Large intestine (tissue), 3 donors: ENCODE measurements around the gene IRF5. TPM values are rescaled to one million over a fixed set of nuclear protein-coding genes. Genes with fewer than 3 reads are reported as not detected.
"Not testable (repeated sequence)": the region's sequence is repeated elsewhere in the genome, so short reads cannot be mapped to it uniquely, and the experiment has no call there.

Experiments used
- DNase-seq, 2 donors: peaks; one replicate each; pipeline versions ENCODE4 v3.0.0 to v3.0.0-alpha.2; 2013
- H3K27ac ChIP-seq: one replicate; pipeline ENCODE4 v1.5.1; 2013; ENCODE audit warnings: low read length
- H3K27me3 ChIP-seq: 2 replicates; pipeline ENCODE4 v1.6.1; 2013; ENCODE audit warnings: low read length; ENCODE audit not compliant: control insufficient read depth, insufficient read depth
- H3K36me3 ChIP-seq: 2 replicates; pipeline ENCODE4 v1.6.1; 2013; ENCODE audit warnings: low read length; ENCODE audit not compliant: control insufficient read depth, insufficient read depth
- H3K4me1 ChIP-seq: one replicate; pipeline ENCODE4 v1.6.1; 2013; ENCODE audit warnings: low read length; ENCODE audit not compliant: control insufficient read depth, insufficient read depth
- H3K4me3 ChIP-seq: one replicate; pipeline ENCODE4 v1.5.1; 2013; ENCODE audit warnings: low read length
- H3K9me3 ChIP-seq: one replicate; pipeline ENCODE4 v1.6.1; 2013; ENCODE audit warnings: mild to moderate bottlenecking, low read depth, low read length, moderate library complexity; ENCODE audit not compliant: control insufficient read depth
- WGBS: methylation state at CpG from one replicate; pipeline ENCODE4 v1.1.5; 2013; ENCODE audit warnings: low lambda C conversion rate; ENCODE audit not compliant: insufficient coverage; 5-methylcytosine and 5-hydroxymethylcytosine counted together
- polyA plus RNA-seq: library from polyadenylated mRNA; unstranded; fragments of 120-200 nt; gene quantifications from one replicate; pipeline ENCODE4 v1.2.1, GENCODE V29; 2013

Gene IRF5
- polyA plus RNA-seq, 1 donor: 5.5 TPM

DNA sequence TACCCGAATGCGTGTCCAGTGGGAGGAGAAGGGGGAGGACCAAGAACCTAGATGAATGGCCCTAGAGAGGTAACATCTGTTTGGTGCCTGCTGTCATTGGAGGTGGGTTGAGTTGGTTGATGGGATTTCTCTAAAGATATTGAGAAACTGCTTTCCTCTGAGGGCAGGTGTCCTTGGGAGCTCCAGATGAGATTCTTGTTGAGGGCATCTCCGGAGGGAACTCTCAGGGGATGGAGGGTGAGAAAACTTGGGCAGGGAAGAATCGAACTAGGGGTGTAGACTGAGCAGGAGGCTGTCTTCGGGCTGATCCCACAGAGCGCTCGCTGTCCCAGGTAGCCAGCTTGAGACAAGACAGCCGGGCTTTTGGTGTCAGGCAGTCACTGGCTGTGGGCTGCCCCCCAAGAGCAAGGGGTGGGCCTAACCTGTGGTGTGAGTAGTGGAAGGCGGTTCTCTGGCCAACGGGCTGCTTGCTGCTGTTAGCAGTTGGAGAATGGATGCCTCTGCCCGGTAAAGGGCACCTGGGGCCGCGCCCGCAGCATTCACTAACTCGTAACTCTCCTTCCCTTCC is 3.7 kb downstream of the IRF5 start:
- Histone ChIP-seq H3K27ac (no peak overlapping the region), H3K36me3 (no peaks in the 10 kb centered on the region), H3K27me3 (peaks cover 20% of the 10 kb centered on the region), H3K4me1 (peaks cover 7% of the 10 kb centered on the region), H3K9me3 (no peaks in the 10 kb centered on the region), H3K4me3 (no peak overlapping the region)
- WGBS: 80% methylated on average over 2 of the region's 15 CpGs
- no peak for DNase-seq

GRCh38 chr7:128941946-128942526 is 4.3 kb downstream of the IRF5 start:
- H3K4me3 ChIP-seq: no peak overlapping the region
- H3K27ac ChIP-seq: no peak overlapping the region

DNA sequence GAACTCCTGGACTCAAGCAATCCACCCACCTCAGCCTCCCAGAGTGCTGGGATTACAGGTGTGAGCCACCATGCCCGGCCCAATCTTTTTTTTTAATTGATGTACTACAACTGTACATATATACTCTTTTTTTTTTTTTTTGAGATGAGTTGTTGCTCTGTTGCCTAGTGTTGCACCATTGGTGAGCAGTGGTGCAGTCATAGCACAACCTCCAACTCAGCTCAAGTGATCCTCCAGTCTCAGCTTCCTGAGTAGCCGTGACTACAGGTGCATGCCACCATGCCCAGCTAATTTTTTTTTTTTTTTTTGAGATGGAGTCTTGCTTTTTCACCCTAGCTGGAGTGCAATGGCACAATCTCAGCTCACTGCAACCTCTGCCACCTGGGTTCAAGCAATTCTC is 5.5 kb downstream of the IRF5 start:
- not testable (repeated sequence) for H3K27ac ChIP-seq, H3K4me3 ChIP-seq, DNase-seq, H3K4me1 ChIP-seq, H3K36me3 ChIP-seq, H3K9me3 ChIP-seq
- H3K27me3 ChIP-seq: peaks cover 13% of the 10 kb centered on the region
- no CpG with 5 or more reads among the region's 2 CpGs for WGBS

More at GRCh38 chr7:128941946-128942526, 4.3 kb downstream of the IRF5 start:
- H3K36me3 ChIP-seq: no peaks in the 10 kb centered on the region
- H3K4me1 ChIP-seq: peaks cover under 1% of the 10 kb centered on the region
- DNase-seq: no peak
- H3K9me3 ChIP-seq: no peaks in the 10 kb centered on the region
- peaks cover 20% of the 10 kb centered on the region for H3K27me3 ChIP-seq
- no CpG with 5 or more reads among the region's 16 CpGs for WGBS

- Histone ChIP-seq H3K27me3 (peaks cover under 1% of the 10 kb centered on the region), H3K27ac (no peak overlapping the region), H3K4me1 (no peaks in the 10 kb centered on the region), H3K9me3 (no peaks in the 10 kb centered on the region), H3K4me3 (no peak overlapping the region), H3K36me3 (no peaks in the 10 kb centered on the region)
- WGBS: 65% methylated on average over 3 of the region's 7 CpGs
- no peak for DNase-seq
Observed at GRCh38 chr7:128944487-128945236, 6.9 kb downstream of the IRF5 start.

DNA sequence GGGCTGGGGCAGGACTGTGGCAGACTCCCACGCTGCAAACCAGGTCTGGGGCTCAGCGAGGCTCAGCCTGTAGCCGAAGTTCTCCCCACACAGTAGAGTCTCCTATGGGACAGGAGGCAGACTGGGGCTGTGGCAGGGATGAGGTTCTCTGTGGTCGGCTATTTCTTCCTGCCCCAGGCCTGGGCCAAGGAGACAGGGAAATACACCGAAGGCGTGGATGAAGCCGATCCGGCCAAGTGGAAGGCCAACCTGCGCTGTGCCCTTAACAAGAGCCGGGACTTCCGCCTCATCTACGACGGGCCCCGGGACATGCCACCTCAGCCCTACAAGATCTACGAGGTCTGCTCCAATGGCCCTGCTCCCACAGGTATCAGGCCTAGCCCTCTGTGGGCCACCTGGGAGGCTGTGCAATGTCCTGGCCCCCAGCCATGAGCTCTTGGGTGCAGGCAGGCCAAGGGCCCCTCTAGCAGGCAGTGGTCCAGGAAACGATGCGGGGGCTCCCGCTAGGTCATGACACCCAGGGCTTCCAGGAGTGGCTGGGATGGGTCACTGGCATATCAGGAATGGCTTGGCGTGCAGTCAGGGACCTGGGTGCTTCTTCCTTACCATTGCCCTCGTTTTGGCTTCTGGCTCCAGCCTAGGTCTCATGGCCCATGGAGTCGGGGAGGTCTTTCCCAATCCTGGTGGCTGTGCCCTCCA is 8.1 kb downstream of the IRF5 start:
- Histone ChIP-seq H3K9me3 (no peaks in the 10 kb centered on the region), H3K4me3 (no peak overlapping the region), H3K27me3 (no peaks in the 10 kb centered on the region), H3K27ac (no peak overlapping the region), H3K4me1 (no peaks in the 10 kb centered on the region), H3K36me3 (no peaks in the 10 kb centered on the region)
- WGBS: no CpG with 5 or more reads among the region's 21 CpGs
- no peak for DNase-seq

DNA sequence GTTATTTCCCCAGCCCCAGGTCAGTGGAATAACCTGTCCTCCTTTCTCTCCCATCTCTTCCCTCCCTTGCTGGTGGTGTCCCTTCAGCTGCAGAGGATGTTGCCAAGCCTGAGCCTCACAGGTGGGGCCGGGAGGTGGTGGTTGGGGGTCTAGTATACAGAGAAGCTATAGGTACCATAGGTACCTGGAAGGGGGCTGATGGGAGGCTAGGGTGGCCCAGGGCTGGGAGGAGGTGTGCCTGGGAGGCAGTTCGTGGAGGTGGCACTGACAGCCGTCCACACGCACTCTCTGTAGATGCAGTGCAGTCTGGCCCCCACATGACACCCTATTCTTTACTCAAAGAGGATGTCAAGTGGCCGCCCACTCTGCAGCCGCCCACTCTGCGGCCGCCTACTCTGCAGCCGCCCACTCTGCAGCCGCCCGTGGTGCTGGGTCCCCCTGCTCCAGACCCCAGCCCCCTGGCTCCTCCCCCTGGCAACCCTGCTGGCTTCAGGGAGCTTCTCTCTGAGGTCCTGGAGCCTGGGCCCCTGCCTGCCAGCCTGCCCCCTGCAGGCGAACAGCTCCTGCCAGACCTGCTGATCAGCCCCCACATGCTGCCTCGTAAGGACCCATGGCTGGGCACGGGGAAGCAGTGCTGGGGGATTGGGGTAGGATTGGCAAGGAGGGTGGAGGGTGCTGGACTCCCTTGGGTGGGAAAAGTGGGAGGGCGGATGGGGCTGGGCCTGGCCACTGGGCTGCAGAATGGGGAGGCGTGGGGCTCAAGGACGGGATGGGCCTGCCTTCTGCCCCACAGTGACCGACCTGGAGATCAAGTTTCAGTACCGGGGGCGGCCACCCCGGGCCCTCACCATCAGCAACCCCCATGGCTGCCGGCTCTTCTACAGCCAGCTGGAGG is 9.5 kb downstream of the IRF5 start:
- H3K9me3 ChIP-seq: no peaks in the 10 kb centered on the region
- no peak overlapping the region for H3K27ac ChIP-seq
- no CpG with 5 or more reads among the region's 22 CpGs for WGBS
- no peaks in the 10 kb centered on the region for H3K27me3 ChIP-seq
- no peaks in the 10 kb centered on the region for H3K4me1 ChIP-seq
- no peak overlapping the region for H3K4me3 ChIP-seq
- DNase-seq: no peak
- H3K36me3 ChIP-seq: peaks cover 9% of the 10 kb centered on the region

GRCh38 chr7:128947854-128948253 is 10.1 kb downstream of the IRF5 start:
- H3K4me1 ChIP-seq: no peaks in the 10 kb centered on the region
- H3K36me3 ChIP-seq: peaks cover 15% of the 10 kb centered on the region
- no peak overlapping the region for H3K27ac ChIP-seq
- H3K27me3 ChIP-seq: no peaks in the 10 kb centered on the region
- no CpG with 5 or more reads among the region's 9 CpGs for WGBS
- no peak overlapping the region for H3K4me3 ChIP-seq
- DNase-seq: no peak
- H3K9me3 ChIP-seq: no peaks in the 10 kb centered on the region

- no peak overlapping the region for H3K4me3 ChIP-seq
- no peak for DNase-seq
- no peaks in the 10 kb centered on the region for H3K9me3 ChIP-seq
- H3K36me3 ChIP-seq: peaks cover 20% of the 10 kb centered on the region
- H3K27ac ChIP-seq: no peak overlapping the region
- H3K27me3 ChIP-seq: no peaks in the 10 kb centered on the region
- H3K4me1 ChIP-seq: no peaks in the 10 kb centered on the region
- no CpG with 5 or more reads among the region's 12 CpGs for WGBS
Observed at GRCh38 chr7:128948312-128948973, 10.7 kb downstream of the IRF5 start.

- no peaks in the 10 kb centered on the region for H3K27me3 ChIP-seq
- no peaks in the 10 kb centered on the region for H3K4me1 ChIP-seq
- H3K27ac ChIP-seq: no peak overlapping the region
- peaks cover 26% of the 10 kb centered on the region for H3K36me3 ChIP-seq
- no CpG with 5 or more reads among the region's 4 CpGs for WGBS
- no peak overlapping the region for H3K4me3 ChIP-seq
- DNase-seq: no peak
- no peaks in the 10 kb centered on the region for H3K9me3 ChIP-seq
Observed at GRCh38 chr7:128948976-128949760, 11.4 kb downstream of the IRF5 start.
